ENCODE measurements around the gene AGMO. TPM values are rescaled to one million over a fixed set of nuclear protein-coding genes. Genes with fewer than 3 reads are reported as not detected.
"Not testable (repeated sequence)": the region's sequence is repeated elsewhere in the genome, so short reads cannot be mapped to it uniquely, and the experiment has no call there.

AGMO gene
- polyA plus RNA-seq, 6 donors from 2014 or later = not detected

GRCh38 chr7:15323550-15323949 is 238.3 kb downstream of the AGMO start:
- Mint-ChIP-seq H3K4me1 (no peaks in the 10 kb centered on the region), H3K36me3 (no peaks in the 10 kb centered on the region), H3K27me3 (no peaks in the 10 kb centered on the region), H3K4me3 (no peak overlapping the region), H3K27ac (no peak overlapping the region), H3K9me3 (no peaks in the 10 kb centered on the region)
- no peak for DNase-seq
- ATAC-seq (ENCODE audit: low read depth in 2 of 2) = no peak

GRCh38 chr7:15317215-15317614 is 244.6 kb downstream of the AGMO start:
- Mint-ChIP-seq H3K4me3 (no peak overlapping the region), H3K4me1 (no peaks in the 10 kb centered on the region), H3K27me3 (no peaks in the 10 kb centered on the region), H3K27ac (no peak overlapping the region), H3K36me3 (no peaks in the 10 kb centered on the region), H3K9me3 (peaks cover 0 to 2% (median 0%) of the 10 kb centered on the region in 7 donors)
- DNase-seq (no peak), ATAC-seq (ENCODE audit: low read depth in 2 of 2) (no peak)

- Mint-ChIP-seq H3K4me1 (no peaks in the 10 kb centered on the region), H3K9me3 (peaks cover 0 to 5% (median 0%) of the 10 kb centered on the region in 7 donors), H3K4me3 (no peak overlapping the region), H3K27ac (no peak overlapping the region), H3K36me3 (no peaks in the 10 kb centered on the region), H3K27me3 (no peaks in the 10 kb centered on the region)
- ATAC-seq (ENCODE audit: low read depth in 2 of 2) = no peak
- no peak for DNase-seq
These were observed 246.1 kb downstream of the AGMO start for GRCh38 chr7:15315678-15316077.

- H3K9me3 Mint-ChIP-seq = peaks cover 0 to 5% (median 0%) of the 10 kb centered on the region in 7 donors
- H3K36me3 Mint-ChIP-seq = no peaks in the 10 kb centered on the region
- H3K27ac Mint-ChIP-seq = no peak overlapping the region
- H3K4me3 Mint-ChIP-seq = no peak overlapping the region
- ATAC-seq (ENCODE audit: low read depth in 2 of 2) (no peak), DNase-seq (no peak)
- H3K4me1 Mint-ChIP-seq = no peaks in the 10 kb centered on the region
- H3K27me3 Mint-ChIP-seq = no peaks in the 10 kb centered on the region
These were observed 246.9 kb downstream of the AGMO start for GRCh38 chr7:15314922-15315321.

- H3K9me3 Mint-ChIP-seq = peaks cover 0 to 5% (median 0%) of the 10 kb centered on the region in 7 donors
- H3K4me1 Mint-ChIP-seq = no peaks in the 10 kb centered on the region
- DNase-seq (no peak), ATAC-seq (ENCODE audit: low read depth in 2 of 2) (no peak)
- H3K4me3 Mint-ChIP-seq = no peak overlapping the region
- H3K27ac Mint-ChIP-seq = no peak overlapping the region
- no peaks in the 10 kb centered on the region for H3K36me3 Mint-ChIP-seq
- no peaks in the 10 kb centered on the region for H3K27me3 Mint-ChIP-seq
These were observed 248.5 kb downstream of the AGMO start for GRCh38 chr7:15313361-15313760.

- H3K4me1 Mint-ChIP-seq = no peaks in the 10 kb centered on the region
- H3K9me3 Mint-ChIP-seq = peaks cover 0 to 5% (median 0%) of the 10 kb centered on the region in 7 donors
- DNase-seq (no peak), ATAC-seq (ENCODE audit: low read depth in 2 of 2) (no peak)
- H3K36me3 Mint-ChIP-seq = no peaks in the 10 kb centered on the region
- H3K27ac Mint-ChIP-seq = no peak overlapping the region
- no peaks in the 10 kb centered on the region for H3K27me3 Mint-ChIP-seq
- H3K4me3 Mint-ChIP-seq = no peak overlapping the region
These were observed 251.9 kb downstream of the AGMO start for GRCh38 chr7:15309872-15310271.

GRCh38 chr7:15308821-15309220 is 253.0 kb downstream of the AGMO start:
- Mint-ChIP-seq H3K9me3 (peaks cover 0 to 5% (median 0%) of the 10 kb centered on the region in 7 donors), H3K36me3 (no peaks in the 10 kb centered on the region), H3K4me1 (no peaks in the 10 kb centered on the region), H3K27me3 (no peaks in the 10 kb centered on the region), H3K27ac (no peak overlapping the region), H3K4me3 (no peak overlapping the region)
- no peak for DNase-seq
- no peak for ATAC-seq (ENCODE audit: low read depth in 2 of 2)

- DNase-seq = no peak
- Mint-ChIP-seq H3K4me1 (no peaks in the 10 kb centered on the region), H3K36me3 (no peaks in the 10 kb centered on the region)
These were observed 255.5 kb downstream of the AGMO start for GRCh38 chr7:15306296-15306695.

GRCh38 chr7:15305002-15305600 is 256.7 kb downstream of the AGMO start:
- no peaks in the 10 kb centered on the region for H3K27me3 Mint-ChIP-seq
- no peak for DNase-seq

More at GRCh38 chr7:15306296-15306695, 255.5 kb downstream of the AGMO start:
- H3K4me3 Mint-ChIP-seq = no peak overlapping the region
- H3K9me3 Mint-ChIP-seq = peaks cover 0 to 2% (median 0%) of the 10 kb centered on the region in 7 donors
- H3K27me3 Mint-ChIP-seq = no peaks in the 10 kb centered on the region
- H3K27ac Mint-ChIP-seq = no peak overlapping the region
- ATAC-seq (ENCODE audit: low read depth in 2 of 2) = no peak

GRCh38 chr7:15303357-15303756 is 258.5 kb downstream of the AGMO start:
- H3K27me3 Mint-ChIP-seq = no peaks in the 10 kb centered on the region
- DNase-seq = no peak
- H3K9me3 Mint-ChIP-seq = no peaks in the 10 kb centered on the region
- no peaks in the 10 kb centered on the region for H3K4me1 Mint-ChIP-seq
- H3K36me3 Mint-ChIP-seq = no peaks in the 10 kb centered on the region
- H3K4me3 Mint-ChIP-seq = no peak overlapping the region
- H3K27ac Mint-ChIP-seq = no peak overlapping the region
- ATAC-seq (ENCODE audit: low read depth in 2 of 2) = no peak

More at GRCh38 chr7:15305002-15305600, 256.7 kb downstream of the AGMO start:
- no peaks in the 10 kb centered on the region for H3K4me1 Mint-ChIP-seq
- H3K4me3 Mint-ChIP-seq = no peak overlapping the region
- no peaks in the 10 kb centered on the region for H3K36me3 Mint-ChIP-seq
- no peaks in the 10 kb centered on the region for H3K9me3 Mint-ChIP-seq
- ATAC-seq (ENCODE audit: low read depth in 2 of 2) = no peak
- no peak overlapping the region for H3K27ac Mint-ChIP-seq

GRCh38 chr7:15300986-15301385 is 260.8 kb downstream of the AGMO start:
- DNase-seq; H3K27ac Mint-ChIP-seq; H3K36me3 Mint-ChIP-seq; H3K27me3 Mint-ChIP-seq; ATAC-seq (ENCODE audit: low read depth in 2 of 2); H3K4me1 Mint-ChIP-seq; H3K9me3 Mint-ChIP-seq; H3K4me3 Mint-ChIP-seq: not testable (repeated sequence)

- Mint-ChIP-seq H3K4me3 (no peak overlapping the region), H3K27ac (no peak overlapping the region), H3K27me3 (no peaks in the 10 kb centered on the region), H3K4me1 (no peaks in the 10 kb centered on the region), H3K9me3 (peaks cover 0 to 5% (median 0%) of the 10 kb centered on the region in 7 donors), H3K36me3 (no peaks in the 10 kb centered on the region)
- no peak for DNase-seq
- no peak for ATAC-seq (ENCODE audit: low read depth in 2 of 2)
These were observed 269.7 kb downstream of the AGMO start for GRCh38 chr7:15292138-15292537.

- H3K27ac Mint-ChIP-seq = no peak overlapping the region
- no peaks in the 10 kb centered on the region for H3K4me1 Mint-ChIP-seq
- DNase-seq = no peak
- ATAC-seq (ENCODE audit: low read depth in 2 of 2) = no peak
- peaks cover 0 to under 1% (median 0%) of the 10 kb centered on the region in 7 donors for H3K9me3 Mint-ChIP-seq
- no peaks in the 10 kb centered on the region for H3K27me3 Mint-ChIP-seq
- no peaks in the 10 kb centered on the region for H3K36me3 Mint-ChIP-seq
- no peak overlapping the region for H3K4me3 Mint-ChIP-seq
These were observed 270.1 kb downstream of the AGMO start for GRCh38 chr7:15291699-15292098.

- no peaks in the 10 kb centered on the region for H3K27me3 Mint-ChIP-seq
- no peak overlapping the region for H3K27ac Mint-ChIP-seq
- H3K9me3 Mint-ChIP-seq = peaks cover 0 to 5% (median 3%) of the 10 kb centered on the region in 7 donors
- H3K4me1 Mint-ChIP-seq = no peaks in the 10 kb centered on the region
- H3K4me3 Mint-ChIP-seq = no peak overlapping the region
- ATAC-seq (ENCODE audit: low read depth in 2 of 2) (no peak), DNase-seq (no peak)
- no peaks in the 10 kb centered on the region for H3K36me3 Mint-ChIP-seq
These were observed 273.1 kb downstream of the AGMO start for GRCh38 chr7:15288741-15289140.

GRCh38 chr7:15284396-15284795 is 277.4 kb downstream of the AGMO start:
- ATAC-seq (ENCODE audit: low read depth in 2 of 2) = no peak

More at GRCh38 chr7:15284396-15284795, 277.4 kb downstream of the AGMO start:
- Mint-ChIP-seq H3K4me1 (no peaks in the 10 kb centered on the region), H3K27ac (no peak overlapping the region), H3K9me3 (peaks cover 0 to 29% (median 11%) of the 10 kb centered on the region in 7 donors), H3K4me3 (no peak overlapping the region), H3K27me3 (no peaks in the 10 kb centered on the region), H3K36me3 (no peaks in the 10 kb centered on the region)
- no peak for DNase-seq
